Ovary (tissue), 3 donors: Measurements from ENCODE around the gene TLR9.

ENCODE experiments used
- POLR2A ChIP-seq: fragments of 450-650 bp; IDR thresholded peaks from one replicate; pipeline ENCODE4 v1.6.1; 2017; ENCODE audit warnings: antibody characterized with exemption, mild to moderate bottlenecking, moderate library complexity
- TF ChIP-seq, protein P1 (sequence below), 3 donors: fragments of 450-650 bp in 2 of 3; fragments of 200-600 bp in 1 of 3; IDR thresholded peaks; one replicate each; pipeline versions ENCODE4 v1.5.1 to v1.8.0; 2016 to 2022; ENCODE audit warnings: antibody characterized with exemption in 3 of 3, mild to moderate bottlenecking in 1 of 3
- donor health status: DM: no; HTN: no; CAD: no.

DNA sequence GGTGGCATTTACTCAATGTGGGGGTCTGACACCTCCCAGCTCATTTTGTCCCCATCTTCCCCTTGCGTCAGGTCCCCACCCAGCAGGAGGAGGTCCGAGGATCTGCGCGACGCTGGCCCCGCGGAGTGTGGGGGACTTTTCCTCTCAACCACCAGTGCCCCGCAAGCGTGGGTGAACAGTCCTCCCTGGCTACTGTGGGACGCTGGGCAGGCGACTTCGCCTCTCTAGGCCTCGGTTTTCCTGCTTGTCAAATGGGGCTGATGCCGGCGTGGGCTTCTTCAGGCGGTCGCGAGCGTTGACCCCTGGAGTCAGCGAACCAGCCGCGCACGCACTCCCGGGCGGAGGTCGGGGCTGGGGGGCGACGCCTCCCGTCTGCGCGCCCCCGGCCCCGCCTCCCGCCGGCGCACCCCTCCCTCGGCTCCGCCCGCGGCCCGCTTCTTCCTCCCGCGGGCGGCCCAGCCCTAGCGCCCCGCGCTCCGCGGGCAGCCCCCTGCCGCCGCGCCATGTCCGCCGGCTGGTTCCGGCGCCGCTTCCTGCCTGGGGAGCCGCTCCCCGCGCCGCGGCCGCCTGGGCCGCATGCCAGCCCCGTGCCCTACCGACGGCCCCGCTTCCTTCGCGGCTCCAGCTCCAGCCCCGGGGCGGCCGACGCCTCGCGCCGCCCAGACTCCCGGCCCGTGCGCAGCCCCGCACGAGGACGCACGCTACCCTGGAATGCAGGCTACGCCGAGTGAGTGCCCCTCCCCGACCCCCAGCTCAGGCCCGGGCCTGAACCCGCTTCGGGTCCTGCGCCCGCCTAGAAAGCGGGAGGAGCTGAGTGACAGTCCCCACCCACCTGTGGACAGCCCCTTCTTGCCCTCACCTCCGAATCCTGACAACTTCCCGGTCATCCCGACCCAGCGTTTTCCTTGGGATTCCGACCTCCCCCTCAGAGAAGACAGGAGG is 20.1 kb upstream of the TLR9 start, which contains the start of gene PPM1M:
- TF ChIP-seq POLR2A, result no peak
- TF ChIP-seq, protein P1, sequence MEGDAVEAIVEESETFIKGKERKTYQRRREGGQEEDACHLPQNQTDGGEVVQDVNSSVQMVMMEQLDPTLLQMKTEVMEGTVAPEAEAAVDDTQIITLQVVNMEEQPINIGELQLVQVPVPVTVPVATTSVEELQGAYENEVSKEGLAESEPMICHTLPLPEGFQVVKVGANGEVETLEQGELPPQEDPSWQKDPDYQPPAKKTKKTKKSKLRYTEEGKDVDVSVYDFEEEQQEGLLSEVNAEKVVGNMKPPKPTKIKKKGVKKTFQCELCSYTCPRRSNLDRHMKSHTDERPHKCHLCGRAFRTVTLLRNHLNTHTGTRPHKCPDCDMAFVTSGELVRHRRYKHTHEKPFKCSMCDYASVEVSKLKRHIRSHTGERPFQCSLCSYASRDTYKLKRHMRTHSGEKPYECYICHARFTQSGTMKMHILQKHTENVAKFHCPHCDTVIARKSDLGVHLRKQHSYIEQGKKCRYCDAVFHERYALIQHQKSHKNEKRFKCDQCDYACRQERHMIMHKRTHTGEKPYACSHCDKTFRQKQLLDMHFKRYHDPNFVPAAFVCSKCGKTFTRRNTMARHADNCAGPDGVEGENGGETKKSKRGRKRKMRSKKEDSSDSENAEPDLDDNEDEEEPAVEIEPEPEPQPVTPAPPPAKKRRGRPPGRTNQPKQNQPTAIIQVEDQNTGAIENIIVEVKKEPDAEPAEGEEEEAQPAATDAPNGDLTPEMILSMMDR (IDR thresholded peaks at IDR 0.05), result no peak
